Immature natural killer cell (primary cell): ENCODE data around the gene NT5C1A. TPM values are rescaled to one million over a fixed set of nuclear protein-coding genes. Genes with fewer than 3 reads are reported as not detected.

Experiments
- DNase-seq, 3 donors: peaks; one replicate each; pipeline ENCODE4 v3.0.0; 2022; ENCODE audit warnings: mixed read lengths in 1 of 3
- H3K27ac Mint-ChIP-seq, 6 donors: one replicate each; pipeline ENCODE4 v1.8.0; 2020; ENCODE audit warnings: mixed read lengths in 6 of 6, mild to moderate bottlenecking in 5 of 6, inconsistent platforms in 4 of 6, moderate library complexity in 3 of 6
- H3K27me3 Mint-ChIP-seq, 3 donors: one replicate each; pipeline ENCODE4 v1.8.0; 2020 to 2021; ENCODE audit warnings: low read depth in 3 of 3, mild to moderate bottlenecking in 3 of 3, mixed read lengths in 3 of 3, moderate library complexity in 3 of 3, inconsistent platforms in 1 of 3
- H3K36me3 Mint-ChIP-seq, 3 donors: one replicate each; pipeline ENCODE4 v1.8.0; 2020; ENCODE audit warnings: mixed read lengths in 3 of 3, inconsistent platforms in 2 of 3, mild to moderate bottlenecking in 2 of 3
- H3K4me1 Mint-ChIP-seq, 2 donors: one replicate each; pipeline ENCODE4 v1.8.0; 2020; ENCODE audit warnings: inconsistent platforms in 2 of 2, mild to moderate bottlenecking in 2 of 2, mixed read lengths in 2 of 2, moderate library complexity in 1 of 2
- H3K4me3 Mint-ChIP-seq, 5 donors: one replicate each; pipeline ENCODE4 v1.8.0; 2020; ENCODE audit warnings: mild to moderate bottlenecking in 5 of 5, mixed read lengths in 5 of 5, inconsistent platforms in 3 of 5, moderate library complexity in 3 of 5
- H3K9me3 Mint-ChIP-seq, 6 donors: one replicate each; pipeline ENCODE4 v1.8.0; 2020; ENCODE audit warnings: mild to moderate bottlenecking in 6 of 6, mixed read lengths in 6 of 6, inconsistent platforms in 4 of 6, moderate library complexity in 3 of 6
- polyA plus RNA-seq, 3 donors: library from polyadenylated mRNA; unstranded; fragments of 300-500 nt; fragmentation: Illumina TruSeq; gene quantifications; one replicate each; pipeline ENCODE4 v1.2.3, GENCODE V29; 2021

NT5C1A gene
- not detected for polyA plus RNA-seq

GRCh38 chr1:39671793-39672550, at the start of gene NT5C1A:
NT5C1A (minus strand) TSS chr1:39672107; CDS start chr1:39672038, 69 bp downstream.
- no peak within 1 kb of the TSS for H3K27ac Mint-ChIP-seq
- H3K9me3 Mint-ChIP-seq, result no peaks in the 10 kb centered on the region
- peak within 1 kb of the TSS; percentile 33 to 67 (median 61) for H3K4me3 Mint-ChIP-seq
- DNase-seq, result peak in 2 of 3 donors; percentile 8 to 9
- no peaks in the 10 kb centered on the region for H3K36me3 Mint-ChIP-seq
- peaks cover 0 to 2% of the 10 kb centered on the region in 2 donors for H3K4me1 Mint-ChIP-seq
- peaks cover 9 to 28% (median 11%) of the 10 kb centered on the region in 3 donors for H3K27me3 Mint-ChIP-seq

GRCh38 chr1:39721664-39722063, 49.8 kb upstream of the NT5C1A start:
- no peak for DNase-seq
- H3K27me3 Mint-ChIP-seq, result peaks cover 6 to 10% (median 9%) of the 10 kb centered on the region in 3 donors
- no peak overlapping the region for H3K4me3 Mint-ChIP-seq
- H3K4me1 Mint-ChIP-seq, result no peaks in the 10 kb centered on the region
- H3K36me3 Mint-ChIP-seq, result peaks cover 0 to 4% (median 0%) of the 10 kb centered on the region in 3 donors
- no peak overlapping the region for H3K27ac Mint-ChIP-seq
- H3K9me3 Mint-ChIP-seq, result no peaks in the 10 kb centered on the region

GRCh38 chr1:39720094-39720999, 48.4 kb upstream of the NT5C1A start:
- H3K9me3 Mint-ChIP-seq, result no peaks in the 10 kb centered on the region
- peak; percentile 57 to 68 (median 57) for DNase-seq
- no peak overlapping the region for H3K4me3 Mint-ChIP-seq
- no peaks in the 10 kb centered on the region for H3K4me1 Mint-ChIP-seq
- H3K36me3 Mint-ChIP-seq, result peaks cover 0 to 4% (median 0%) of the 10 kb centered on the region in 3 donors
- peaks cover 8 to 13% (median 8%) of the 10 kb centered on the region in 3 donors for H3K27me3 Mint-ChIP-seq
- H3K27ac Mint-ChIP-seq, result no peak overlapping the region

- Mint-ChIP-seq H3K27ac (no peak overlapping the region), H3K27me3 (peaks cover 5 to 7% (median 6%) of the 10 kb centered on the region in 3 donors), H3K36me3 (no peaks in the 10 kb centered on the region), H3K9me3 (no peaks in the 10 kb centered on the region), H3K4me3 (no peak overlapping the region), H3K4me1 (no peaks in the 10 kb centered on the region)
- no peak for DNase-seq
Observed at GRCh38 chr1:39717809-39718208, 45.9 kb upstream of the NT5C1A start.

GRCh38 chr1:39713557-39713956, 41.6 kb upstream of the NT5C1A start:
- no peak for DNase-seq
- H3K4me1 Mint-ChIP-seq, result no peaks in the 10 kb centered on the region
- H3K36me3 Mint-ChIP-seq, result no peaks in the 10 kb centered on the region
- peaks cover 7 to 8% (median 7%) of the 10 kb centered on the region in 3 donors for H3K27me3 Mint-ChIP-seq
- H3K9me3 Mint-ChIP-seq, result no peaks in the 10 kb centered on the region
- no peak overlapping the region for H3K27ac Mint-ChIP-seq
- H3K4me3 Mint-ChIP-seq, result no peak overlapping the region

- H3K4me3 Mint-ChIP-seq, result no peak overlapping the region
- H3K27ac Mint-ChIP-seq, result no peak overlapping the region
- peaks cover 4 to 7% (median 7%) of the 10 kb centered on the region in 3 donors for H3K27me3 Mint-ChIP-seq
- no peaks in the 10 kb centered on the region for H3K4me1 Mint-ChIP-seq
- no peaks in the 10 kb centered on the region for H3K9me3 Mint-ChIP-seq
- no peak for DNase-seq
- H3K36me3 Mint-ChIP-seq, result no peaks in the 10 kb centered on the region
Observed at GRCh38 chr1:39711966-39712340, 40.0 kb upstream of the NT5C1A start.

- Mint-ChIP-seq H3K27ac (no peak overlapping the region), H3K4me1 (no peaks in the 10 kb centered on the region)
Observed at GRCh38 chr1:39711104-39711965, 39.4 kb upstream of the NT5C1A start.

GRCh38 chr1:39707506-39707905, 35.6 kb upstream of the NT5C1A start:
- Mint-ChIP-seq H3K4me3 (no peak overlapping the region), H3K27me3 (peaks cover 1 to 8% (median 7%) of the 10 kb centered on the region in 3 donors), H3K27ac (no peak overlapping the region), H3K9me3 (no peaks in the 10 kb centered on the region), H3K36me3 (no peaks in the 10 kb centered on the region), H3K4me1 (no peaks in the 10 kb centered on the region)
- no peak for DNase-seq

More at GRCh38 chr1:39711104-39711965, 39.4 kb upstream of the NT5C1A start:
- Mint-ChIP-seq H3K9me3 (no peaks in the 10 kb centered on the region), H3K4me3 (no peak overlapping the region), H3K36me3 (no peaks in the 10 kb centered on the region), H3K27me3 (peaks cover 3 to 7% (median 5%) of the 10 kb centered on the region in 3 donors)
- DNase-seq, result no peak

- Mint-ChIP-seq H3K27me3 (peaks cover 4 to 13% (median 7%) of the 10 kb centered on the region in 3 donors), H3K36me3 (no peaks in the 10 kb centered on the region), H3K27ac (no peak overlapping the region), H3K4me1 (no peaks in the 10 kb centered on the region), H3K4me3 (no peak overlapping the region), H3K9me3 (no peaks in the 10 kb centered on the region)
- no peak for DNase-seq
Observed at GRCh38 chr1:39704757-39705156, 32.9 kb upstream of the NT5C1A start.

GRCh38 chr1:39701049-39701439, 29.1 kb upstream of the NT5C1A start:
- Mint-ChIP-seq H3K27me3 (peaks cover 4 to 12% (median 10%) of the 10 kb centered on the region in 3 donors), H3K4me3 (no peak overlapping the region), H3K4me1 (no peaks in the 10 kb centered on the region), H3K9me3 (no peaks in the 10 kb centered on the region), H3K27ac (no peak overlapping the region), H3K36me3 (no peaks in the 10 kb centered on the region)
- no peak for DNase-seq

GRCh38 chr1:39700348-39700747, 28.4 kb upstream of the NT5C1A start:
- no peaks in the 10 kb centered on the region for H3K36me3 Mint-ChIP-seq
- H3K4me1 Mint-ChIP-seq, result no peaks in the 10 kb centered on the region
- no peaks in the 10 kb centered on the region for H3K9me3 Mint-ChIP-seq
- no peak overlapping the region for H3K27ac Mint-ChIP-seq
- no peak overlapping the region for H3K4me3 Mint-ChIP-seq
- peaks cover 9 to 13% (median 9%) of the 10 kb centered on the region in 3 donors for H3K27me3 Mint-ChIP-seq
- DNase-seq, result no peak

GRCh38 chr1:39699419-39699818, 27.5 kb upstream of the NT5C1A start:
- peaks cover 9 to 14% (median 9%) of the 10 kb centered on the region in 3 donors for H3K27me3 Mint-ChIP-seq
- H3K4me3 Mint-ChIP-seq, result no peak overlapping the region
- peaks cover 0 to 1% (median 0%) of the 10 kb centered on the region in 6 donors for H3K9me3 Mint-ChIP-seq

GRCh38 chr1:39698568-39698967, 26.7 kb upstream of the NT5C1A start:
- DNase-seq, result no peak
- H3K27ac Mint-ChIP-seq, result no peak overlapping the region
- H3K36me3 Mint-ChIP-seq, result no peaks in the 10 kb centered on the region
- peaks cover 9 to 14% (median 9%) of the 10 kb centered on the region in 3 donors for H3K27me3 Mint-ChIP-seq
- no peaks in the 10 kb centered on the region for H3K4me1 Mint-ChIP-seq
- H3K9me3 Mint-ChIP-seq, result peaks cover 0 to 1% (median 0%) of the 10 kb centered on the region in 6 donors
- H3K4me3 Mint-ChIP-seq, result no peak overlapping the region

More at GRCh38 chr1:39699419-39699818, 27.5 kb upstream of the NT5C1A start:
- Mint-ChIP-seq H3K27ac (no peak overlapping the region), H3K4me1 (no peaks in the 10 kb centered on the region), H3K36me3 (no peaks in the 10 kb centered on the region)
- no peak for DNase-seq
